BE2C (cell line): ENCODE measurements around the gene ZC3HAV1.
"Not testable (repeated sequence)": the region's sequence is repeated elsewhere in the genome, so short reads cannot be mapped to it uniquely, and the experiment has no call there.

ENCODE experiments used
- DNase-seq: peaks from one replicate; pipeline ENCODE4 v3.0.0-alpha.2; 2020
- H3K27me3 ChIP-seq: fragments of 250-450 bp; sonication (Bioruptor Pico); 2 replicates; pipeline ENCODE4 v1.5.1; 2020; ENCODE audit warnings: mild to moderate bottlenecking
- H3K36me3 ChIP-seq: fragments of 250-450 bp; sonication (Bioruptor Pico); 2 replicates; pipeline ENCODE4 v1.5.1; 2020; ENCODE audit warnings: mild to moderate bottlenecking
- H3K4me1 ChIP-seq: fragments of 250-450 bp; sonication (Bioruptor Pico); 2 replicates; pipeline ENCODE4 v1.5.1; 2020
- H3K4me3 ChIP-seq: 2 replicates; pipeline ENCODE4 v1.5.1; 2011; ENCODE audit warnings: low read depth, low read length
- H3K9me3 ChIP-seq: fragments of 250-450 bp; sonication (Bioruptor Pico); 2 replicates; pipeline ENCODE4 v1.5.1; 2020
- CTCF ChIP-seq: IDR thresholded peaks from 2 replicates; pipeline ENCODE4 v1.5.1; 2012; ENCODE audit warnings: mild to moderate bottlenecking, low read depth, low read length

ZC3HAV1 gene

GRCh38 chr7:139108266-139109187, 993 bp downstream of the ZC3HAV1 start:
- H3K27me3 ChIP-seq = no peaks in the 10 kb centered on the region
- peak; percentile 40 for DNase-seq
- H3K4me3 ChIP-seq = peak overlapping the region; percentile 95
- H3K9me3 ChIP-seq = no peaks in the 10 kb centered on the region
- no peaks in the 10 kb centered on the region for H3K4me1 ChIP-seq
- peaks cover 3% of the 10 kb centered on the region; the same call in 1 of the 2 replicates for H3K36me3 ChIP-seq
- TF ChIP-seq CTCF = no peak; the same call in 1 of the 2 replicates

GRCh38 chr7:139106959-139107358, 2.6 kb downstream of the ZC3HAV1 start:
- no peak for DNase-seq
- H3K4me3 ChIP-seq = peak overlapping the region; percentile 95; the same call in 1 of the 2 replicates

GRCh38 chr7:139106227-139106626, 3.3 kb downstream of the ZC3HAV1 start:
- not testable (repeated sequence) for DNase-seq, H3K36me3 ChIP-seq, H3K4me3 ChIP-seq, H3K4me1 ChIP-seq, H3K27me3 ChIP-seq, H3K9me3 ChIP-seq

More at GRCh38 chr7:139106959-139107358, 2.6 kb downstream of the ZC3HAV1 start:
- Histone ChIP-seq H3K4me1 (no peaks in the 10 kb centered on the region), H3K9me3 (no peaks in the 10 kb centered on the region), H3K27me3 (no peaks in the 10 kb centered on the region), H3K36me3 (peaks cover 3% of the 10 kb centered on the region; the same call in 1 of the 2 replicates)
- TF ChIP-seq CTCF = no peak

- DNase-seq = no peak
- Histone ChIP-seq H3K27me3 (no peaks in the 10 kb centered on the region), H3K4me1 (no peaks in the 10 kb centered on the region), H3K36me3 (peaks cover 3% of the 10 kb centered on the region; the same call in 1 of the 2 replicates), H3K4me3 (no peak overlapping the region), H3K9me3 (no peaks in the 10 kb centered on the region)
- TF ChIP-seq CTCF = no peak
These were observed 4.0 kb downstream of the ZC3HAV1 start for GRCh38 chr7:139105484-139105883.

- peaks cover 2% of the 10 kb centered on the region; the same call in 1 of the 2 replicates for H3K36me3 ChIP-seq
- no peaks in the 10 kb centered on the region for H3K9me3 ChIP-seq
- H3K4me1 ChIP-seq = no peaks in the 10 kb centered on the region
- no peak for TF ChIP-seq CTCF
- no peak overlapping the region for H3K4me3 ChIP-seq
- no peak for DNase-seq
- no peaks in the 10 kb centered on the region for H3K27me3 ChIP-seq
These were observed 5.4 kb downstream of the ZC3HAV1 start for GRCh38 chr7:139104091-139104450.

GRCh38 chr7:139103057-139103815, 6.3 kb downstream of the ZC3HAV1 start:
- H3K27me3 ChIP-seq = no peaks in the 10 kb centered on the region
- no peak for DNase-seq
- H3K36me3 ChIP-seq = no peaks in the 10 kb centered on the region
- H3K4me1 ChIP-seq = no peaks in the 10 kb centered on the region
- H3K4me3 ChIP-seq = no peak overlapping the region
- TF ChIP-seq CTCF = no peak
- no peaks in the 10 kb centered on the region for H3K9me3 ChIP-seq

- not testable (repeated sequence) for H3K27me3 ChIP-seq, H3K9me3 ChIP-seq
These were observed 7.8 kb downstream of the ZC3HAV1 start for GRCh38 chr7:139101637-139102158.

More at GRCh38 chr7:139101637-139102158, 7.8 kb downstream of the ZC3HAV1 start:
- H3K36me3 ChIP-seq, H3K4me1 ChIP-seq, DNase-seq, H3K4me3 ChIP-seq: not testable (repeated sequence)
